OCI-LY1 (cell line): ENCODE measurements around the gene PHF2.

ENCODE experiments used
- CTCF ChIP-seq: fragments of 200-600 bp; sonication (generic), shearing (Covaris generic); IDR thresholded peaks from 2 replicates; pipeline ENCODE4 v1.5.1; 2017; ENCODE audit warnings: mild to moderate bottlenecking, antibody characterized with exemption, low read length, moderate library complexity, mixed read lengths
- EZH2 ChIP-seq: fragments of 200-600 bp; sonication (generic), shearing (Covaris generic); IDR thresholded peaks from 2 replicates; pipeline ENCODE4 v1.8.0; 2017; ENCODE audit warnings: borderline replicate concordance, mixed run types, mild to moderate bottlenecking, antibody characterized with exemption, low read length, moderate library complexity, mixed read lengths

GRCh38 chr9:93675336-93676150 lies 99.2 kb downstream of the PHF2 start:
- TF ChIP-seq CTCF (no peak), EZH2 (no peak)
